Caki2 (cell line): ENCODE results near the gene RGL2. TPM values are rescaled to one million over a fixed set of nuclear protein-coding genes. Genes with fewer than 3 reads are reported as not detected.
"Not testable (repeated sequence)": the region's sequence is repeated elsewhere in the genome, so short reads cannot be mapped to it uniquely, and the experiment has no call there.

Experiments used
- DNase-seq: peaks from one replicate; pipeline ENCODE4 v3.0.0-alpha.2; 2015; ENCODE audit warnings: low read depth
- in situ Hi-C: cut with HindIII; loops from 2 replicates; pipeline ENCODE4 v1.10.0; 2016; ENCODE audit warnings: low sequenced_read_pairs, low pct_unique_long_range_greater_than_20kb, mixed read lengths
- total RNA-seq: library from RNA; depleted of rRNA; stranded (reverse); fragments of >200 nt; shearing (Covaris generic); gene quantifications from 2 replicates; pipeline ENCODE4 v1.2.3, GENCODE V29; 2014; ENCODE audit warnings: low replicate concordance

The RGL2 gene
- total RNA-seq, 1 experiment from 2014 or later = 53.7 TPM

DNA sequence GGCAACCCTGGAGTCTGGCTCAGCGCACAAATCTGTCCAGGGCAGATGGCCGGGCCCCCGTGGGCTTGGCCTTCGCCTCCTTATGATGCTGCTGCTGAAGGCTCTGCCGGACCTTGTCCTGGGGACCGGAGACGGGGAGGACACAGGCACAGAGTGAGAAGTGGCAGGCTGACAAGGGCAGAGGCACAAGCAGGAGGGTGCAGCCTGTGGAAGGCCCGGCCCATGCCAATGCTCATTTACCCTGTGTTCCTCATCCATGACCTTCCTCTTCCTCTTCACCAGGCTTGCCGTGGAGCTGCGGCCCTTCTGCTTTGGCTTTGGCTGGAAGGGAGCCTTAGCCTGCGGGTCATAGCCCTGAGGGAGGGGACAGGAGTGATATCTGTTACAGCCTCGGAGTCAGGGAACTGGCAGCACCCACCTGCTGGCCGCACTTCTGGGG is 19.5 kb downstream of the RGL2 start:
- DNase-seq = no peak
- in situ Hi-C loops = no loop called here

DNA sequence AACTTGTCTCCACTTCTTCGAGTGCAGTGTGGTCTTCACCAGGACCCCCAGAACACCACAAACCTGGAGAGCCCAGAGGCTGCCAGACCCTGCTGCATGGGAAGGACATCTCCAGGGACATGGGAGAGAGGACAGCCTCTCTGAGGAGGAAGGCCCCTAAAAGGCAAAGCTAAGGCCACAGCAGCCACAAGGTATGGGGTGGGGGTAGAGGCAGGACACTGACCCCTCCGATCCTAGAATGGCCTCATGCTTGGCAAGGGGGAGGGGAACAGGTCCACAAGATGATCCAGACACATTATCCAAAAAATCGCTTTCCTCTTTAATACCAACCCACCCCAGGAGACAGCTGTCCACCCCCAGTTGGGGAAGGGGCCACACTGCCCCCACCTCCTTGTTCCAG is 19.9 kb downstream of the RGL2 start:
- in situ Hi-C loops = no loop called here
- DNase-seq = no peak

DNA sequence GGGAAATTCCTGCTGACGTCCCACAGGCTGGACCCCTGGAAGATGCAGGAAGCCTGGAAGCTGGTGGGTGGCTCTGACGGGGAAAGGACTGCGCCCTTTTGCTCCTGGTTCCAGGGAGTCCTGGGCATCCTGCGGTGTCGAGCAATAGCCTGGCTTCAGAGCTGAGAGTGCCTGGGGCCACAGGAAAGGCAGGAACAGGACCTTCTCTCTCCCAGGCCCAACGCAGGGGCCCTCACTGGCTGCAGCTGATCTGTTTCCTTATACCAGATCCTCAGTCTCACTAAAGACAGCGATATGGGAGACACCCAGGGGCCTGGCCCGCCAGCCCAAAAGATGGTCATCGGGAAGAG is 20.4 kb downstream of the RGL2 start:
- DNase-seq = no peak
- in situ Hi-C loops = no loop called here

DNA sequence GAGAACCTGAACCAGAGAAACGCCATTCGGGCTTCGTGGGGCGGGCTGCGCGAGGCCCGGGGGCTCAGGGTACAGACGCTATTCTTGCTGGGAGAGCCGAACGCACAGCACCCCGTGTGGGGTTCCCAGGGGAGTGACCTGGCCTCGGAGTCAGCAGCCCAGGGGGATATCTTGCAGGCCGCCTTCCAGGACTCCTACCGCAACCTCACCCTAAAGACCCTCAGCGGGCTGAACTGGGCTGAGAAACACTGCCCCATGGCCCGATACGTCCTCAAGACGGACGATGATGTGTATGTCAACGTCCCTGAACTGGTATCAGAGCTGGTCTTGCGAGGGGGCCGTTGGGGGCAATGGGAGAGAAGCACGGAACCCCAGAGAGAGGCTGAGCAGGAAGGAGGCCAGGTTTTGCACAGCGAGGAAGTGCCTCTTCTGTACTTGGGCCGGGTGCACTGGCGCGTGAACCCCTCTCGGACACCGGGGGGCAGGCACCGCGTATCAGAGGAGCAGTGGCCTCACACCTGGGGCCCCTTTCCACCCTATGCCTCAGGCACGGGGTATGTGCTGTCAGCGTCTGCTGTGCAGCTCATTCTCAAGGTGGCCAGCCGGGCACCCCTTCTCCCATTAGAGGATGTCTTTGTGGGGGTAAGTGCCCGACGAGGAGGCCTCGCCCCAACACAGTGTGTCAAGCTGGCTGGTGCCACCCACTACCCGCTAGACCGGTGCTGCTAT is 20.9 kb downstream of the RGL2 start:
- DNase-seq = no peak
- in situ Hi-C loops = no loop called here

DNA sequence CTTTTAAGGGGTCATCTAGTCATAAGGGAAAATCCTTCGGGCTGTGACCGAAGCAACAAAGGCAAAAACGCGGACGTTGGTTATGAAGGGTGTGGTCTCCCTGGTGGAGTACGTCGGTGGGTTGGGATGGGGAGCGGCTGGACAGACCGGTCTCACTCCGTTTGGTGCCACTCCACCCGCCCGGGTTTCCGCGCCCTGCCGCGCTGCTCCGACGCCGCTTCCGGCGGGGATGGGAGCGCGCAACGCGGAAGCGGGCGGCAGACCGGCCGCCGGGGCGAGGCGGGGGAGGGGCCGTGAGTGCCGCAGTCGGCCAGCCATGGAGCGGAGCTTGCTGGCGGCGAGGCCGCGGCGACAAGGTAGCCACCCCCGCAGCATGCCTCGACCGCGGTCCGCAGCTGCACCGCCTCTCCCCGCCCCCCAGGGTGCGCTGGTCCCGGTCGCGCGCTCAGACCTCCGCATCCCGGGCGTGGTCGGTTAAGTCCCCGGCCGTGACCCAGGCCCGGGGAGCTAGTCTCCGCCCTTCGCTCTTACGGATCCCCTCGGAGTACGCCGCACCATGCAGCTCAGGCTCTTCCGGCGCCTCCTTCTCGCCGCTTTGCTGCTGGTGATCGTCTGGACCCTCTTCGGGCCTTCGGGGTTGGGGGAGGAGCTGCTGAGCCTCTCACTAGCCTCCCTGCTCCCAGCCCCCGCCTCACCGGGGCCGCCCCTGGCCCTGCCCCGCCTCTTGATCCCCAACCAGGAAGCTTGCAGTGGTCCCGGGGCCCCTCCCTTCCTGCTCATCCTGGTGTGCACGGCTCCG is 21.7 kb downstream of the RGL2 start, which contains the start of gene B3GALT4:
B3GALT4 (plus strand) TSS at position 260 of the 799 bp plus-strand sequence; CDS start at position 557, 297 bp downstream.
- DNase-seq = no peak
- in situ Hi-C loops = no loop called here

DNA sequence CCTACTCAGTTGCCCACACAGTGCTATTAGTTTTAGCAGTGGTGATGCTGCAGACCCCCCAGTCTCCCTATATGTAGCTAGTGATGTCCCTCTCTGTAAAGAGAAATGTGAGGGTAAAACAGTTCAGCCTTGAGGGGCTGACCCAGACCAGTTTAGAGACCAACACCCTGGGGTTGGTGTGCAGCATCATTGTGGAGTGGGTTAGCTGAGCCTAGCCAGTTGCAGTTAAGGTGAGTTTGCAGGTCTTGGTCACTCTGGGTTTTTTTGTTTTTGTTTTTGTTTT is 22.2 kb downstream of the RGL2 start:
- no peak for DNase-seq
- in situ Hi-C loops = no loop called here

DNA sequence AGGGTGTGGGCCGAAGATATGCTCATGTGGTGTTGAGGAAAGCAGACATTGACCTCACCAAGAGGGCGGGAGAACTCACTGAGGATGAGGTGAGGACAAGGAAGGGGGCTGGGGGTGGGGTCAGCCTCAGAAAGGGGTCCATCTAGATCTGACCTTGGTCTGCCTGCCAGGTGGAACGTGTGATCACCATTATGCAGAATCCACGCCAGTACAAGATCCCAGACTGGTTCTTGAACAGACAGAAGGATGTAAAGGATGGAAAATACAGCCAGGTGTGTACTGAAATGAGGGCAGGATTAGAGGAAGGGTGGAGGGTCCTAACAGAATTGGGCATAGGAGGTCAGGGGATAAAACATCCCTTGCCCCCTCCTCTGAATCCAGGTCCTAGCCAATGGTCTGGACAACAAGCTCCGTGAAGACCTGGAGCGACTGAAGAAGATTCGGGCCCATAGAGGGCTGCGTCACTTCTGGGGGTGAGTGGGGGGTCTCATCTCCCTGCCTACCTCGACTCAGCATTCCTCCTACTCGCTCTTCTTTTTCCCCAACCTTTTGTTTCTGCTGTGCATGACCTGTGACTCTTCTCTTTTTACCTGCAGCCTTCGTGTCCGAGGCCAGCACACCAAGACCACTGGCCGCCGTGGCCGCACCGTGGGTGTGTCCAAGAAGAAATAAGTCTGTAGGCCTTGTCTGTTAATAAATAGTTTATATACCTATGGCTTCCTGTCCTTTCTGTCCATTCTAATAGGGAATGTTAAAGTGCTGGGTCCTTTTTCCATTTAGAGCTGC is 22.8 kb downstream of the RGL2 start:
- in situ Hi-C loops, DNase-seq: not testable (repeated sequence)

DNA sequence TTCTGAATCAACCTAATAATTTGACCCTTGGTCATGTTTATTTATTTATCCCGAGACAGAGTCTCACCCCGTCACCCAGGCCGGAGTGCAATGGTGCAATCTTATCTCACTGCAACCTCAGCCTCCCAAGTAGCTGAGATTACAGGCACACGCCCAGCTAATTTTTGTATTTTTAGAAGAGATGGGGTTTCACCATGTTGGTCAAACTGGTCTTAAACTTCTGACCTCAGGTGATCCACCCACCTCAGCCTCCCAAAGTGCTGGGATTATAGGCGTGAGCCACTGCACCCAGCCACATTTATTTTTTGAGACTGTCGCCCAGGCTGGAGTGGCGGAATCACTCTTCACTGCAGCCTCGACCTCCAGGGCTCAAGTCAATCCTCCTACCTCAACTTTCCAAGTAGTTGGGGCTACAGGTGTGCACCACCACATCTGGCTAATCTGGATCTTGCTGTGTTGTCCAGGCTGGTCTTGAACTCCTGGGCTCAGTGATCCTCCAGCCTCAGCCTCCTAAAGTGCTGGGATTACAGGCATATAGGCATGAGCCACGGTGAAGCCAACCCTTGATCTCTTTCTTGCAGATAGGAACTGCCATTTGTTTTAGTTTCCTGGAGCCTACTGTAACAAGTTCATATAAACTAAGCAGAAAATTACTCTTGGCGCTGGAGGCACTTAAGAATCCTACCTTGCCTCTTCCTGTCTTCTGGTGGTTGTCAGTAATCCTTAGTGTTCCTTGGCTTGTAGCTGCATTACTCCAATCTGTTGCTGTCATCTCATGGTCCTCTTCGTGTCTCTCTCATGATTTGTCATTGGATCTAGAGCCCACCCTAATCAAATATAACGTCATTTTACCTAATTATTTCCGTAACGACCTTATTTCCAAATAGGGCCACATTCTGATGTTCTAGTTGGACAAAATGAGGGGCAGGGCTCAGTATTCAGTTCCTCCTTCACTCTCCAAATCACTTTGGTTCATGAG is 24.5 kb downstream of the RGL2 start:
- in situ Hi-C loops = no loop called here
- no peak for DNase-seq

DNA sequence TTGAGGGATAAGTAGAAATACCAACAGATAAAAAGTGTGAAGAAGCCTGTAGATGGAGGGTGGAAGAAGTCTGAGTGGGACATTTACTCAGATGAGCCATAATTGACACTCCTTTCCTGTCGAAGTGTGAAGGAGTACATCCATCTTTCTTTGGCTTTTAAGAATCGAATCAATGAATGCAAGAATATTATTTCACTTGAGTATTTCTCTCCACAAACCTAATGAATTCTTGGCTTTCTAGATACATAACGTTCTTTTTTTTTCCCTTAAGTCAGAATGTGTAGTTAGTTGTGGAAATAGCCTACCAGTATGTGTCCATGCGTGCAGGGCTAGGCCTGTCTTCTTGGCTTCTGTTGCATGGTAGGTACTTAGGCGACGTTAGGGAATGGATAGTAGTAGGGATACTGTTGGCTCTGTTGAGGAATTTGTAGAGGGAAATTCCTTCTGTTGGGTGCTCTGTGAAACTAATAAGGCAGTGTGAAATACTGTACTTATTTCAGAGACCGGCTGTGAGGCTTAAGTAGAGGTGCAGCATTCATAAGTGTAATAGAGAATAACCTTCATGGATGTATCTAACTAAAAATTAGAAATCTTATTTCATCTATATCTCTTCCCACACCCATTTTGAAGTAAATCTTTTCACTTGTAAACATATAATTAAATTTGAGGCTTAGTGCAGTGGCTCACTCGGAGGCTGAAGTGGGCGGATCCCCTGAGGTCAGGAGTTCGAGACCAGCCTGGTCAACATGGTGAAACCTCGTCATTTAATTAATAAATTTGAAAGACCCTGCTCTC is 25.4 kb downstream of the RGL2 start:
- DNase-seq = no peak
- in situ Hi-C loops = no loop called here

DNA sequence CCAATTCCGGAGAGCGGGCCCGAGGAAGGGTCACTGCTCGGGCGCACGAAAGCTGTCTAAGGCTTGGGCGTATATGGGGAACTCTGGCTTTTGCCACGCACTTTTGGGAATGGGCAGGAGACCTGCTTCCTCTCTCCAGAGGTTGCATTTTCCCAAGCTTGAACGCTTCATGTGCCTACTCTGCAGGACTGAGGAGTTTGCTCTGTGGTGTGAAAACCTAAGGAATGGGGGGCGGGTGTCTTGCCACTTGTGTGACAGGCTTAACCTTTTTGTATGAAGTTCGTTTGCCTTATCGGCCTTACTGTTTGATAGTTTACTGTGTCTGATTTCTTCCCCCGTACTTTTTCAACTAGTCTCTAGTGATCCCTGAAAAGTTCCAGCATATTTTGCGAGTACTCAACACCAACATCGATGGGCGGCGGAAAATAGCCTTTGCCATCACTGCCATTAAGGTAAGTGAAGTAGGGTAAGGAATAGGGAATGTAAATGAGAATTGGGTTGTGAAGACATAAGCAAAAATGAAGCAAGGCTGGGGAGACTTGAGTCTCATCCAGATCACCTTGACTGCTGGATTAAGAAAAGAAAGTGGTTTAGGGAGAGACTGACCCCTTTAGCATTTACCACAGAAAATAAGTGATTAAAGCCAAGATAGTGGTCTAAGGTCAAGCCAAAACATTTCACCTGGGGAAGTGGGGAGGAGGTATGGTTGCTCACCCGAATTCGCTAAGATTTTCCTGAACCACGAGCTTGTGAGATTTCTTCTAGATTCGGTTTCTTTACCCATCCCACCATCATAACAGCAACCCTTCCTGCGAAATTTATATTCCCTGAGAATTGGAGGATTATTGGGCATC is 26.2 kb downstream of the RGL2 start:
- in situ Hi-C loops = no loop called here
- no peak for DNase-seq

DNA sequence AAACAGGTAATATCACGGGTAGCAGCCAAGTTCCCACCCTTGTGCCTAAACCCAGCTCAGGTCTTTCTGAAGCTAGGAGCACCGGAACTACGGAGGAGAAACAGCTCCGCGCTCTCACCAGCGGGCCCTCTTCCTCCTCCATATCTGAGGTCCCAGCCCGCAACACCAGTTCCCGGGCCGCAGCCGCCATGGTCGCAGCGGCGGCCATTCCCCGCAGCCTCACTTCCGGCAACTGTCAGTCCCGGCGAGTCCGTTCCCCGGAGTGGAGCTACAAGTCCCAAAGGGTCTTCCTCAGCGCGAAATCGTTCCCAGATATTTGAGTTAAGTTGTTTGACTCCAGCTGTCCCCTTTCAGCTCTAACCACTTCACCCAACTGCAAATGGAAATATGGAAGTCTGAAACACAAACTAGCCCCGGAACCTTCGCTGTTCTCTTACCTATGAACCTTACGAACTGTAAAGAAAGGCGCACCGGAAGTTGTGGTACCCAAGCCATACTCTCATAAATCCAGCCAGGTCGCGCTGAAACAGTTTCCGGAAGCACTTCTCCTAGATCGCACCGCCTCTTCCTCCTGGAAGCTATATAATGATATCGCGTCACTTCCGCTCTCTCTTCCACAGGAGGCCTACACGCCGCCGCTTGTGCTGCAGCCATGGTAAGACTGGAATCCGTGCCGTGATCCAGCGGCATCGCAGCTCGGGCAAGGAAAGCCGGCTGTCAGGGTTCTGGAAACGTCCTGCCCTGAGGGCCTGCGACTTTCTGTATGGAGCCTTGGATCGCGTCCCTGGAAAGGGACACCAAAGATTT is 27.1 kb downstream of the RGL2 start, which contains the start of the genes RPS18 and VPS52:
RPS18 (plus strand) TSS at position 608 of the 807 bp plus-strand sequence; CDS start at position 653, 45 bp downstream.
VPS52 (minus strand) TSS at position 409 of the 807 bp plus-strand sequence; CDS start at position 208, 201 bp downstream.
- in situ Hi-C loops = no loop called here
- peak; percentile 96 for DNase-seq

DNA sequence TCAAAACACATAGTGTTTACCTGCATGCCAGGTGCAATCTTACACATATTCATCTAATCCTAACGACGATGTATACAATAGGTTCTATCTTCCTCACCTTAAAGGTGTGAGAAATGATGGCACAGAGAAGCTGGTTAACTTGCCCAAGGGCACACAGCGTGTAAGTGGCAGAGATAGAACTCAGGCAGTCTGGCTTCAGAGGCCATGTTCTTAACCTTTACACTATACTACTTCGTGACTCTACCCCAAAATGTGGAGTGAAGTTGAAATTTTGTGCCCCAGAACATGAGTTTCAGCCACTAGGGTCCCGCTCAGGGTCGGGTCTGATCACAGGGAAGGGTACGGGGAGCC is 27.6 kb downstream of the RGL2 start:
- DNase-seq = no peak
- in situ Hi-C loops = no loop called here

DNA sequence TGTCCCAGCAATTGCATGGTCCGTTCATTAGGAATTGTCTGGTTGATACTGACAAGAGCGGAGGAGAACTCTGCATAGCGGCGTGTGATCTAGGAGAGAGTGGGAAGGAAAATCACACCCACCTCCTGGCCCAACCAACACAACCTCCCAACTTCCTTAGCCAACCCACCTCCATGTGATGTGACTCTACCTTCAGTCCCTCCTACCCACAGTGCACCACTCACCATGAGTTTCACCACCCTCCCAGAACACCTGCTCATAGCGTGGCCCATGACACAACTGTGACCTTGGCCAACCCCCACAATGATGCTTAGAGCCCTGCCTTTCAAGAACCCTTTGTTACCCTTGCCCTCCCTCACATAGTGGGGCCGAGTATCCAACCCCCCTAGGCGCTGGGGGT is 34.7 kb downstream of the RGL2 start:
- in situ Hi-C loops = no loop called here
- DNase-seq = no peak

DNA sequence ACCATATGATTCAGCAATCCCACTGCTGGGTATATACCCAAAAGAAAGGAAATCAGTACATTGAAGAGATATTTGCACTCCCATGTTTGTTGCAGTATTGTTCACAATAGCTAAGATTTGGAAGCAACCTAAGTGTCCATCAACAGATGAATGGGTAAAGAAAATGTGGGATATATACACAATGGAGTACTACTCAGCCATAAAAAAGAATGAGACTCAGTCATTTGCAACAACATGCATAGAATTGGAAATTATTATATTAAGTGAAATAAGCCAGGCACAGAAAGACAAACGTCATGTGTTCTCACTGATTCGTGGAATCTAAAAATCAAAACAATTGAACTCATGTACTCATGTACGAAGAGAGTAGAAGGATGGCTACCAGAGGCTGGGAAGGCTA is 36.3 kb downstream of the RGL2 start:
- in situ Hi-C loops, DNase-seq: not testable (repeated sequence)

DNA sequence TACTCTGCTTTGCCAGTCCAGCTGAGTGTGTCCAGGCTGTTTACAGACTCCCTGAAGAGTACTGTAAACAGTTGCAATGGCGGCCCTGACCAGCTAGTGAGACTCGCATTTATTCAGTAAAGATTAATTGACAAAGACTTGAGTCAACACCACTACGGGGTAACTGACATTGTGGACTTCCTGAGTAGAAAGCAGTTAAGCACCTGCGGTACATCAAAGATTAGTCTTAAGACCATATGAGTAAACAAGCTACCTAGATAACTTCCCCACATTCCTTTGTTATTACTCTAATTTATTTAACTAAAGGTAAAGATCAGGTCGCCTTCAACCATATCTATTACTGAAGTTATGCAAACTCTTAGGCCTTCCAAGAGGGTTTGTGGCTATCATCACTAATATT is 39.7 kb downstream of the RGL2 start:
- in situ Hi-C loops = no loop called here

DNA sequence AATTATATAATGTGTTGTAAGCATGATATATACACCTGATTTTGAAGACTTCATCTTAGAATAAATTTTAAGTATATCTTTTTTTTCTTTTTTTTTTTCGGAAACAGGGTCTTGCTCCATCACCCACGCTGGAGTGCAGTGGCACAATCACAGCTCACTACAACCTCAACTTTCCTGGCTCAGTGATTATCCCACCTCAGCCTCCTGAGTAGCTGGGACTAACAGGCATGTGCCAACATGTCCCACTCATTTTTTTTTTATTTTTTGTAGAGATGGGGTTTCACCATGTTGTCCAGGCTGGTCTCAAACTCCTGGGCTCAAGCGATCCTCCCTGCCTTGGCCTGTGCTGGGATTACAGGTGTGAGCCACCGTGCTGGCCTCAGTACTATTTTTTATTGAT is 44.2 kb downstream of the RGL2 start:
- in situ Hi-C loops = no loop called here
- no peak for DNase-seq

More for the DNA sequence above, 39.7 kb downstream of the RGL2 start:
- DNase-seq = no peak
